IMR-90 (cell line): ENCODE results near the gene DNMT3A. TPM values are rescaled to one million over a fixed set of nuclear protein-coding genes. Genes with fewer than 3 reads are reported as not detected.

Experiments
- ATAC-seq: fragments of 200-7000 bp; cut with Tn5 transposase; 2 replicates; pipeline ENCODE4 v1.9.1; 2020; ENCODE audit warnings: low read depth, mild to moderate bottlenecking, moderate library complexity
- BruUV-seq: library from RNA; stranded (reverse); fragments of 400-500 nt; replicated peaks from 2 replicates; lab custom pipeline; 2021; lab: Mats Ljungman, UMichigan
- CTCF ChIA-PET: fragments of 300-600 bp; formaldehyde crosslinking; extraction: SDS; loops from one replicate; lab custom pipeline; 2021; ENCODE audit warnings: antibody characterized with exemption; lab: Yijun Ruan, JAX
- POLR2A ChIA-PET: fragments of 300-600 bp; sonication (Branson Sonifier 250); formaldehyde crosslinking; loops from one replicate; lab custom pipeline; 2022; ENCODE audit warnings: antibody characterized with exemption; ENCODE audit not compliant: unreplicated experiment; lab: Charles Lee
- DNase-seq: peaks from one replicate; pipeline ENCODE4 v3.0.0; 2013
- H2AFZ ChIP-seq: replicated peaks from 2 replicates; pipeline ENCODE3; 2013; ENCODE audit warnings: low read length, mild to moderate bottlenecking; ENCODE audit not compliant: poor library complexity
- H2AK5ac ChIP-seq: 2 replicates; pipeline ENCODE4 v1.6.1; 2013; ENCODE audit warnings: low read depth, low read length, inconsistent platforms
- H2AK9ac ChIP-seq: replicated peaks from 2 replicates; pipeline ENCODE3; 2013; ENCODE audit warnings: mild to moderate bottlenecking, low read depth, low read length, moderate library complexity; ENCODE audit not compliant: poor library complexity
- H2BK120ac ChIP-seq: 2 replicates; pipeline ENCODE4 v1.6.1; 2013; ENCODE audit warnings: low read depth, low read length, inconsistent platforms
- H2BK15ac ChIP-seq: 3 replicates; pipeline ENCODE4 v1.6.1; 2013; ENCODE audit warnings: low read depth, low read length, inconsistent platforms
- H2BK20ac ChIP-seq: 2 replicates; pipeline ENCODE4 v1.6.1; 2013; ENCODE audit warnings: low read depth, mild to moderate bottlenecking, inconsistent platforms, low read length, moderate library complexity
- H2BK5ac ChIP-seq: 2 replicates; pipeline ENCODE4 v1.6.1; 2013; ENCODE audit warnings: mild to moderate bottlenecking, low read depth, low read length, inconsistent platforms; ENCODE audit not compliant: poor library complexity, severe bottlenecking
- H3K14ac ChIP-seq: replicated peaks from 2 replicates; pipeline ENCODE4 v1.6.1; 2013; ENCODE audit warnings: low read depth, low read length, inconsistent platforms
- H3K18ac ChIP-seq: 2 replicates; pipeline ENCODE4 v1.6.1; 2013; ENCODE audit warnings: low read depth, low read length, control low read depth
- H3K23ac ChIP-seq: 2 replicates; pipeline ENCODE4 v1.6.1; 2013; ENCODE audit warnings: low read depth, low read length, inconsistent platforms
- H3K27ac ChIP-seq: 2 replicates; pipeline ENCODE4 v1.5.1; 2013; ENCODE audit warnings: mild to moderate bottlenecking, control low read depth, low read length; ENCODE audit not compliant: insufficient read depth
- H3K27me3 ChIP-seq: 2 replicates; pipeline ENCODE4 v1.6.1; 2013; ENCODE audit warnings: low read length; ENCODE audit not compliant: control insufficient read depth, insufficient read depth
- H3K36me3 ChIP-seq: 2 replicates; pipeline ENCODE4 v1.6.1; 2013; ENCODE audit warnings: low read length, mixed read lengths; ENCODE audit not compliant: control insufficient read depth, insufficient read depth
- H3K4ac ChIP-seq: 2 replicates; pipeline ENCODE4 v1.6.1; 2013; ENCODE audit warnings: low read depth, low read length, inconsistent platforms
- H3K4me1 ChIP-seq: 2 replicates; pipeline ENCODE4 v1.6.1; 2013; ENCODE audit warnings: low read length, mixed read lengths; ENCODE audit not compliant: control insufficient read depth, insufficient read depth
- H3K4me2 ChIP-seq: 2 replicates; pipeline ENCODE4 v1.6.1; 2013; ENCODE audit warnings: low read depth, mild to moderate bottlenecking, control low read depth, low read length, moderate library complexity
- H3K4me3 ChIP-seq: 2 replicates; pipeline ENCODE4 v1.5.1; 2013; ENCODE audit warnings: low read depth, mild to moderate bottlenecking, control low read depth, low read length, moderate library complexity; ENCODE audit not compliant: insufficient read depth
- H3K56ac ChIP-seq: 2 replicates; pipeline ENCODE4 v1.6.1; 2013; ENCODE audit warnings: low read length, inconsistent platforms; ENCODE audit not compliant: insufficient read depth; ENCODE audit errors: extremely low read depth
- H3K79me1 ChIP-seq, 2 experiments: 2 replicates each; pipeline ENCODE4 v1.6.1; 2013; ENCODE audit warnings: low read length in 2 of 2, inconsistent platforms in 1 of 2, low read depth in 1 of 2
- H3K9ac ChIP-seq: 2 replicates; pipeline ENCODE4 v1.6.1; 2013; ENCODE audit warnings: low read depth, low read length, control low read depth
- H3K9me1 ChIP-seq: 2 replicates; pipeline ENCODE4 v1.6.1; 2013; ENCODE audit warnings: low read length, inconsistent platforms; ENCODE audit not compliant: insufficient read depth
- H3K9me3 ChIP-seq: 2 replicates; pipeline ENCODE4 v1.6.1; 2013; ENCODE audit warnings: low read length; ENCODE audit not compliant: control insufficient read depth, insufficient read depth
- H4K20me1 ChIP-seq: 2 replicates; pipeline ENCODE4 v1.6.1; 2013; ENCODE audit warnings: low read length, inconsistent platforms; ENCODE audit not compliant: insufficient read depth
- H4K5ac ChIP-seq: 2 replicates; pipeline ENCODE4 v1.6.1; 2013; ENCODE audit warnings: mild to moderate bottlenecking, low read depth, low read length, control low read depth
- H4K8ac ChIP-seq, 2 experiments: 2 replicates each; pipeline ENCODE4 v1.6.1; 2013; ENCODE audit warnings: low read depth in 2 of 2, low read length in 2 of 2, control low read depth in 1 of 2, inconsistent platforms in 1 of 2
- H4K91ac ChIP-seq: 2 replicates; pipeline ENCODE4 v1.6.1; 2013; ENCODE audit warnings: low read depth, low read length, inconsistent platforms; ENCODE audit not compliant: insufficient read depth
- CEBPB ChIP-seq: IDR thresholded peaks from 2 replicates; pipeline ENCODE4 v1.6.1; 2012; ENCODE audit warnings: low read depth, low read length, improper control_type of control experiment
- CTCF ChIP-seq: conservative IDR thresholded peaks from 2 replicates; pipeline ENCODE4 v1.5.1; 2012; ENCODE audit warnings: mild to moderate bottlenecking, low read depth, low read length, improper control_type of control experiment
- ELK1 ChIP-seq: fragments of 150-350 bp; IDR thresholded peaks from 2 replicates; pipeline ENCODE4 v1.6.1; 2016; ENCODE audit warnings: low read depth, mild to moderate bottlenecking, low read length, moderate library complexity, borderline replicate concordance
- FOS ChIP-seq: fragments of 150-350 bp; IDR thresholded peaks from 2 replicates; pipeline ENCODE4 v1.6.1; 2016; ENCODE audit warnings: low read depth, low read length
- MAFK ChIP-seq: IDR thresholded peaks from 2 replicates; pipeline ENCODE4 v1.6.1; 2012; ENCODE audit warnings: low read depth, low read length, improper control_type of control experiment
- MAZ ChIP-seq: IDR thresholded peaks from 2 replicates; pipeline ENCODE4 v1.6.1; 2012; ENCODE audit warnings: low read depth, mild to moderate bottlenecking, low read length, improper control_type of control experiment, moderate library complexity, borderline replicate concordance
- RAD21 ChIP-seq: IDR thresholded peaks from 2 replicates; pipeline ENCODE4 v1.6.1; 2012; ENCODE audit warnings: low read length, improper control_type of control experiment
- RCOR1 ChIP-seq: IDR thresholded peaks from 2 replicates; pipeline ENCODE4 v1.6.1; 2012; ENCODE audit warnings: mild to moderate bottlenecking, low read length, improper control_type of control experiment; ENCODE audit not compliant: insufficient replicate concordance
- RFX5 ChIP-seq: IDR thresholded peaks from 2 replicates; pipeline ENCODE4 v1.8.0; 2012; ENCODE audit warnings: low read depth, mild to moderate bottlenecking, low read length, moderate library complexity
- WGBS, 2 experiments: methylation state at CpG; one replicate each; pipeline versions ENCODE4 v1.1.5 to v1.1.7; 2013; ENCODE audit warnings: missing lambda C conversion rate in 2 of 2; ENCODE audit not compliant: insufficient read length in 1 of 2; ENCODE audit errors: extremely low coverage in 2 of 2; 5-methylcytosine and 5-hydroxymethylcytosine counted together
- dilution Hi-C: fragments of 300-500 bp; cut with HindIII; formaldehyde crosslinking; loops from one replicate; pipeline ENCODE4 v1.14.3; 2018; ENCODE audit warnings: low sequenced_read_pairs; ENCODE audit not compliant: unreplicated experiment
- in situ Hi-C: fragments of 300-500 bp; cut with MboI; formaldehyde crosslinking; loops from 3 replicates; pipeline ENCODE4 v1.14.3; 2019; ENCODE audit warnings: low sequenced_read_pairs, inconsistent platforms, mixed read lengths
- intact Hi-C: fragments of 100-400 bp; cut with micrococcal nuclease; formaldehyde crosslinking; loops from 2 replicates; pipeline ENCODE4 v1.10.0; 2022
- polyA plus RNA-seq, 3 experiments: library from polyadenylated mRNA; depleted of rRNA; stranded (reverse); fragments of >200 nt; gene quantifications; 2 replicates each; pipeline ENCODE4 v1.2.3, GENCODE V29; 2012; ENCODE audit warnings: low replicate concordance in 1 of 3
- total RNA-seq: library from RNA; depleted of rRNA; stranded (reverse); fragments of >200 nt; gene quantifications from 2 replicates; pipeline ENCODE4 v1.2.3, GENCODE V29; 2012

The DNMT3A gene
- total and polyA plus RNA-seq, 2 of the 4 experiments (the other 2 are of a cell fraction), result 4.4 to 9.7 TPM

- H3K9me1 ChIP-seq, result 0 out of 2 replicates have a peak, but pooled peaks cover 4% of the 10 kb centered on the region
- no peak overlapping the region for H2BK5ac ChIP-seq
- H3K4ac ChIP-seq, result no peak overlapping the region
- H2BK120ac ChIP-seq, result no peak overlapping the region; the same call in 1 of the 2 replicates
- H3K23ac ChIP-seq, result no peak overlapping the region
- H3K27ac ChIP-seq, result no peak overlapping the region
- ATAC-seq (peak; percentile 37; the same call in 1 of the 2 replicates), DNase-seq (peak; percentile 52)
- TF ChIP-seq MAFK (no peak), FOS (no peak), ELK1 (no peak), MAZ (no peak), RFX5 (no peak), CTCF (no peak), RAD21 (no peak), CEBPB (no peak), RCOR1 (no peak)
- H2AFZ ChIP-seq, result peak overlapping the region; percentile 34
- BruUV-seq, result no TSS peak
- no peaks in the 10 kb centered on the region for H3K9me3 ChIP-seq
- H3K9ac ChIP-seq, result no peak overlapping the region
- no peak overlapping the region for H3K4me2 ChIP-seq
- no peak overlapping the region for H2AK5ac ChIP-seq
- 98% methylated on average over 7 of the region's 27 CpGs; no CpG with 5 or more reads in 1 of the 2 experiments for WGBS, 2 experiments
- no peak overlapping the region for H4K5ac ChIP-seq
- H4K20me1 ChIP-seq, result no peaks in the 10 kb centered on the region
- H3K14ac ChIP-seq, result 0 out of 2 replicates have a peak overlapping the region, but pooled peaks have one; percentile 9
- dilution Hi-C loops, result no loop called here
- no peaks in the 10 kb centered on the region for H3K79me1 ChIP-seq
- no peak overlapping the region for H2BK20ac ChIP-seq
- H2AK9ac ChIP-seq, result peak overlapping the region; percentile 72
- H2BK15ac ChIP-seq, result no peak overlapping the region
- H3K56ac ChIP-seq, result no peak overlapping the region
- peaks cover 5% of the 10 kb centered on the region for H3K4me1 ChIP-seq
- ChIA-PET POLR2A (no interaction called here), CTCF (no interaction called here)
- no peak overlapping the region for H3K4me3 ChIP-seq
- no peak overlapping the region for H3K18ac ChIP-seq
- in situ Hi-C loops, result no loop called here
- H3K27me3 ChIP-seq, result no peaks in the 10 kb centered on the region
- peaks cover 19% of the 10 kb centered on the region for H3K36me3 ChIP-seq
- no peak overlapping the region for H4K91ac ChIP-seq
- intact Hi-C loops, result no loop called here
- H4K8ac ChIP-seq, result no peak overlapping the region
Measured at GRCh38 chr2:25274868-25275574, 66.7 kb downstream of the DNMT3A start.
